ENCODE data around the gene LYPD5. TPM values are rescaled to one million over a fixed set of nuclear protein-coding genes. Genes with fewer than 3 reads are reported as not detected.

Gene LYPD5
- polyA plus RNA-seq, 1 donor from 2014 or later, result not detected

- H3K4me2 ChIP-seq (ENCODE audit: low read length), result no peak overlapping the region
- H3K27ac ChIP-seq (ENCODE audit: low read length), result no peak overlapping the region
- no peaks in the 10 kb centered on the region for H3K36me3 ChIP-seq (ENCODE audit: insufficient read depth, low read length)
- no peaks in the 10 kb centered on the region for H3K79me2 ChIP-seq (replicated peaks; ENCODE audit: insufficient read depth, low read length)
- H3K9me2 ChIP-seq (ENCODE audit: insufficient read depth, low read length), result no peaks in the 10 kb centered on the region
- no peaks in the 10 kb centered on the region for H3K9me3 ChIP-seq (ENCODE audit: low read length)
- H2AFZ ChIP-seq (ENCODE audit: low read depth, low read length), result no peak overlapping the region
- no peaks in the 10 kb centered on the region for H4K20me1 ChIP-seq (ENCODE audit: insufficient read depth)
- H3F3A ChIP-seq (ENCODE audit: insufficient read depth, low read length, poor library complexity, severe bottlenecking), result no peaks in the 10 kb centered on the region
- H3K27me3 ChIP-seq (ENCODE audit: insufficient read depth, low read depth, low read length), result peaks cover 29% of the 10 kb centered on the region
- no peak overlapping the region for H3K9ac ChIP-seq (ENCODE audit: low read length)
- TF ChIP-seq EP300 (conservative IDR thresholded peaks at IDR 0.05; ENCODE audit: poor library complexity, severe bottlenecking), result no peak
- no peak for TF ChIP-seq EZH2 (IDR thresholded peaks at IDR 0.05; ENCODE audit: borderline replicate concordance, insufficient read depth, low read length, poor library complexity, severe bottlenecking)
- H3K4me3 ChIP-seq (ENCODE audit: low read length), result no peak overlapping the region
These were observed 25.0 kb downstream of the LYPD5 start for GRCh38 chr19:43777163-43777695.

- no peak overlapping the region for H3K9ac ChIP-seq (ENCODE audit: low read length)
- no peaks in the 10 kb centered on the region for H4K20me1 ChIP-seq (ENCODE audit: insufficient read depth)
- H3K4me3 ChIP-seq (ENCODE audit: low read length), result no peak overlapping the region
- no peaks in the 10 kb centered on the region for H3K36me3 ChIP-seq (ENCODE audit: insufficient read depth, low read length)
- no peak overlapping the region for H3K27ac ChIP-seq (ENCODE audit: low read length)
- H3K9me3 ChIP-seq (ENCODE audit: low read length), result no peaks in the 10 kb centered on the region
- no peaks in the 10 kb centered on the region for H3K79me2 ChIP-seq (replicated peaks; ENCODE audit: insufficient read depth, low read length)
- H2AFZ ChIP-seq (ENCODE audit: low read depth, low read length), result no peak overlapping the region
- no peaks in the 10 kb centered on the region for H3K9me2 ChIP-seq (ENCODE audit: insufficient read depth, low read length)
- H3K4me2 ChIP-seq (ENCODE audit: low read length), result no peak overlapping the region
- TF ChIP-seq EP300 (conservative IDR thresholded peaks at IDR 0.05; ENCODE audit: poor library complexity, severe bottlenecking) (no peak), RAD21 (conservative IDR thresholded peaks at IDR 0.05) (no peak), CTCF (IDR thresholded peaks at IDR 0.05; ENCODE audit: poor library complexity, severe bottlenecking) (no peak), EZH2 (IDR thresholded peaks at IDR 0.05; ENCODE audit: borderline replicate concordance, insufficient read depth, low read length, poor library complexity, severe bottlenecking) (no peak), SMC3 (conservative IDR thresholded peaks at IDR 0.05; ENCODE audit: poor library complexity) (no peak), POLR2AphosphoS5 (IDR thresholded peaks at IDR 0.05) (no peak), TAF1 (IDR thresholded peaks at IDR 0.05; ENCODE audit: low read depth) (no peak), MXI1 (conservative IDR thresholded peaks at IDR 0.05; ENCODE audit: poor library complexity, severe bottlenecking) (no peak), REST (IDR thresholded peaks at IDR 0.05; ENCODE audit: borderline replicate concordance) (no peak)
- H3F3A ChIP-seq (ENCODE audit: insufficient read depth, low read length, poor library complexity, severe bottlenecking), result no peaks in the 10 kb centered on the region
- peaks cover 31% of the 10 kb centered on the region for H3K27me3 ChIP-seq (ENCODE audit: insufficient read depth, low read depth, low read length)
These were observed 26.0 kb downstream of the LYPD5 start for GRCh38 chr19:43776286-43776685.

Data from neural cell (in vitro differentiated cells).